ENCODE measurements around the gene TMEM39B.

Gene TMEM39B

GRCh38 chr1:32040711-32041110 lies 32.0 kb upstream of the TMEM39B start:
- no peak for DNase-seq (ENCODE audit: low read depth)
- TF ChIP-seq, protein P1, sequence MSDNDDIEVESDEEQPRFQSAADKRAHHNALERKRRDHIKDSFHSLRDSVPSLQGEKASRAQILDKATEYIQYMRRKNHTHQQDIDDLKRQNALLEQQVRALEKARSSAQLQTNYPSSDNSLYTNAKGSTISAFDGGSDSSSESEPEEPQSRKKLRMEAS (IDR thresholded peaks at IDR 0.05; ENCODE audit: low read depth, low read length), result no peak
- no peak for TF ChIP-seq MYC (IDR thresholded peaks at IDR 0.05; ENCODE audit: low read depth, low read length)
- TF ChIP-seq CTCF (IDR thresholded peaks at IDR 0.05; ENCODE audit: low read depth, low read length), result no peak
- TF ChIP-seq POLR2A (IDR thresholded peaks at IDR 0.05; ENCODE audit: extremely low read depth, insufficient read length), result no peak
- H3K4me3 ChIP-seq (ENCODE audit: low read depth, low read length), result no peak overlapping the region

DNA sequence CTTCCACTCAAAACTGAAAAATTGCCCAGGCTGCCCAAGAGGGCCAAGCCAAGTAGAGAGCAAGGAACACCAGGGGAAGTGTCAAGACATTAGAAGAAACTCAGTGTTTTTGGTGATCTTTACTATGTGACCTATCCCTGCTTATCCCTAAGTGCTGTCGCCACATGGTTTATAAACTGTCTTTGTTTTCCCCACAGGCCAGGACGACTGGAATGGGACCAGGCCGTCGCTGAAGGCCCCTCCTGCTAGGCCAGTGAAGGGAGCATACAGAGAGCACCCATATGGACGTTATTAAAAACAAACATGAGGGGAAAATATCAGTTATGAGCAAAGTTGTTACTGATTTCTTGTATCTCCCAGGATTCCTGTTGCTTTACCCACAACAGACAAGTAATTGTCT lies 30.4 kb upstream of the TMEM39B start:
- no peak for DNase-seq (ENCODE audit: low read depth)
- H3K4me3 ChIP-seq (ENCODE audit: low read depth, low read length), result no peak overlapping the region
- TF ChIP-seq POLR2A (IDR thresholded peaks at IDR 0.05; ENCODE audit: extremely low read depth, insufficient read length), result no peak
- TF ChIP-seq CTCF (IDR thresholded peaks at IDR 0.05; ENCODE audit: low read depth, low read length), result no peak
- TF ChIP-seq MYC (IDR thresholded peaks at IDR 0.05; ENCODE audit: low read depth, low read length), result no peak

DNA sequence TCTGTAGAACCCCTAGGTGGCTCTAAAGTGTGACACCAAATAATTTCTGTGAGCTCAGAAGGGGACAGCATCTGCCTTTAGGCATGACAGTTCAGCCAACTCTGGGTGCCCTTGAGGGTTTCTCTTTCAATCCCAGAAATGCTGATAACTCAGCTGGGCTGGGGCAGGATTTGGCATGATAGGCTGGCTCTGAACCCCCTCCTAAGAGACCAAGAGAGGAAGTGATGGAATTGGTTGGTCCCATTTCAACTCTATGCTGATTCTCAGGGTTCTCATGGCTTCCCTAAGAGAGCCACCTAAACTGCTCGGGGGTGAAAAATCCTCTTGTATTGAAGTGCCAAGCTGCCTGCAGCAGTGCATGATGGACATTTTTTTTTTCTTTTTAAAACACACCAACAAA lies 28.5 kb upstream of the TMEM39B start:
- TF ChIP-seq CTCF (IDR thresholded peaks at IDR 0.05; ENCODE audit: low read depth, low read length) (no peak), MYC (IDR thresholded peaks at IDR 0.05; ENCODE audit: low read depth, low read length) (no peak)
- TF ChIP-seq, protein P1 (IDR thresholded peaks at IDR 0.05; ENCODE audit: low read depth, low read length), result no peak
- DNase-seq (ENCODE audit: low read depth), result no peak
- H3K4me3 ChIP-seq (ENCODE audit: low read depth, low read length), result no peak overlapping the region

GRCh38 chr1:32045772-32046171 lies 27.0 kb upstream of the TMEM39B start:
- DNase-seq (ENCODE audit: low read depth), result peak; percentile 60
- no peak for TF ChIP-seq MYC (IDR thresholded peaks at IDR 0.05; ENCODE audit: low read depth, low read length)
- TF ChIP-seq, protein P1 (IDR thresholded peaks at IDR 0.05; ENCODE audit: low read depth, low read length), result no peak
- no peak for TF ChIP-seq CTCF (IDR thresholded peaks at IDR 0.05; ENCODE audit: low read depth, low read length)
- TF ChIP-seq POLR2A (IDR thresholded peaks at IDR 0.05; ENCODE audit: extremely low read depth, insufficient read length), result no peak
- no peak overlapping the region for H3K4me3 ChIP-seq (ENCODE audit: low read depth, low read length)

GRCh38 chr1:32047701-32048100 lies 25.0 kb upstream of the TMEM39B start:
- no peak for DNase-seq (ENCODE audit: low read depth)
- H3K4me3 ChIP-seq (ENCODE audit: low read depth, low read length), result no peak overlapping the region
- TF ChIP-seq, protein P1 (IDR thresholded peaks at IDR 0.05; ENCODE audit: low read depth, low read length), result no peak
- no peak for TF ChIP-seq MYC (IDR thresholded peaks at IDR 0.05; ENCODE audit: low read depth, low read length)
- no peak for TF ChIP-seq CTCF (IDR thresholded peaks at IDR 0.05; ENCODE audit: low read depth, low read length)
- TF ChIP-seq POLR2A (IDR thresholded peaks at IDR 0.05; ENCODE audit: extremely low read depth, insufficient read length), result no peak

DNA sequence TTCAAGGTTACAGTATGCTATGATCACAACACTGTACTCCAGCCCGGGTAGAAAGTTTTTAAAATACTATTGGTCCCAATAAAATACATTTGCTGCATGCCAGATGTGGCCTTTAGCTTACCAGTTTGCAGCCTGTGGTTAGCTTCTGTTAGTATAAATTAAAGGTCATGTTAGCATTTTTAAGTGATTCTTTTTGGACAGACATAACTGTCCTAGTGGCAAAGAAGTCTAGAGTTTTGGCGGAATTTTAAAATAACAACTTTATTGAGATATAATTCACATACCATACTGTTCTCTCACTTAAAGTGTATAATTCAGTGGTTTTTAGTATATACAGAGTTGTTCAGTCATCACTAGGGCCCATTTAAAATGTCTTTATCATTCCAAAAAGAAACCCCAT lies 24.3 kb upstream of the TMEM39B start:
- no peak overlapping the region for H3K4me3 ChIP-seq (ENCODE audit: low read depth, low read length)
- TF ChIP-seq CTCF (IDR thresholded peaks at IDR 0.05; ENCODE audit: low read depth, low read length) (no peak), POLR2A (IDR thresholded peaks at IDR 0.05; ENCODE audit: extremely low read depth, insufficient read length) (no peak), MYC (IDR thresholded peaks at IDR 0.05; ENCODE audit: low read depth, low read length) (no peak)
- TF ChIP-seq, protein P1 (IDR thresholded peaks at IDR 0.05; ENCODE audit: low read depth, low read length), result no peak

More for the DNA sequence above, 24.3 kb upstream of the TMEM39B start:
- no peak for DNase-seq (ENCODE audit: low read depth)
